GM13977 (cell line): Measurements from ENCODE around the gene ADAMTS6.

Experiments
- DNase-seq: peaks from one replicate; pipeline ENCODE4 v3.0.0; 2012; ENCODE audit warnings: low spot score
- in situ Hi-C: fragments of 300-500 bp; cut with MboI; formaldehyde crosslinking; loops from one replicate; pipeline ENCODE4 v1.12.0; 2022; ENCODE audit warnings: low sequenced_read_pairs, low pct_unique_long_range_greater_than_20kb, mixed read lengths, inconsistent platforms; ENCODE audit not compliant: unreplicated experiment
- TF ChIP-seq, protein P1 (sequence below): IDR thresholded peaks from 2 replicates; pipeline ENCODE4 v1.5.1; 2012; ENCODE audit warnings: mild to moderate bottlenecking, control low read depth; ENCODE audit not compliant: insufficient read depth; ENCODE audit errors: extremely low read depth, missing control alignments

ADAMTS6 gene

DNA sequence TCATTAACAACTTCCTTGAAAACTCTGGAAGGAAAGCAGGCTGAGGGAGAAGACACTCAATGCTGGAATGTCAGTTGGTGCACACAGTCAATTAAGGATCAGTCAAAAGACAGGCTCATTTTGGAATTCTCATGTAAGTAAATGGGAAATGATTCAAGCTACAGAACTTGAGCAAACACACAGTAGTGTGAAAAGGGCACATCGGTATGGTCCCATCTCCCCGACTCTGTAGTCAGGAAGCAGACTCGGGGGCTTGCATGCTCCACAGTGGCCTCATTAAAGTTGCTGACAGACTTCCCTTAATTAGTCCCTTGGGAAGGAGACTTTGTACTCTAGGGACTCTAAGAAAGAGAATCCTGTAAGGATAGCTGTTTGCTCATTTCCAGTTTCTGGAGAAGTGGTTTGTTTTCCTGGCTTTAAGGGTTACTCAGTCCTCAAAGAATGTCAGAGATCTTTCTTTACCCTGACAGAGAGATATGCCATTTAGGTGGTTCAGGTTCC, 339.2 kb downstream of the ADAMTS6 start:
- DNase-seq = no peak
- in situ Hi-C loops = no loop called here
- TF ChIP-seq, protein P1, sequence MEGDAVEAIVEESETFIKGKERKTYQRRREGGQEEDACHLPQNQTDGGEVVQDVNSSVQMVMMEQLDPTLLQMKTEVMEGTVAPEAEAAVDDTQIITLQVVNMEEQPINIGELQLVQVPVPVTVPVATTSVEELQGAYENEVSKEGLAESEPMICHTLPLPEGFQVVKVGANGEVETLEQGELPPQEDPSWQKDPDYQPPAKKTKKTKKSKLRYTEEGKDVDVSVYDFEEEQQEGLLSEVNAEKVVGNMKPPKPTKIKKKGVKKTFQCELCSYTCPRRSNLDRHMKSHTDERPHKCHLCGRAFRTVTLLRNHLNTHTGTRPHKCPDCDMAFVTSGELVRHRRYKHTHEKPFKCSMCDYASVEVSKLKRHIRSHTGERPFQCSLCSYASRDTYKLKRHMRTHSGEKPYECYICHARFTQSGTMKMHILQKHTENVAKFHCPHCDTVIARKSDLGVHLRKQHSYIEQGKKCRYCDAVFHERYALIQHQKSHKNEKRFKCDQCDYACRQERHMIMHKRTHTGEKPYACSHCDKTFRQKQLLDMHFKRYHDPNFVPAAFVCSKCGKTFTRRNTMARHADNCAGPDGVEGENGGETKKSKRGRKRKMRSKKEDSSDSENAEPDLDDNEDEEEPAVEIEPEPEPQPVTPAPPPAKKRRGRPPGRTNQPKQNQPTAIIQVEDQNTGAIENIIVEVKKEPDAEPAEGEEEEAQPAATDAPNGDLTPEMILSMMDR = no peak

DNA sequence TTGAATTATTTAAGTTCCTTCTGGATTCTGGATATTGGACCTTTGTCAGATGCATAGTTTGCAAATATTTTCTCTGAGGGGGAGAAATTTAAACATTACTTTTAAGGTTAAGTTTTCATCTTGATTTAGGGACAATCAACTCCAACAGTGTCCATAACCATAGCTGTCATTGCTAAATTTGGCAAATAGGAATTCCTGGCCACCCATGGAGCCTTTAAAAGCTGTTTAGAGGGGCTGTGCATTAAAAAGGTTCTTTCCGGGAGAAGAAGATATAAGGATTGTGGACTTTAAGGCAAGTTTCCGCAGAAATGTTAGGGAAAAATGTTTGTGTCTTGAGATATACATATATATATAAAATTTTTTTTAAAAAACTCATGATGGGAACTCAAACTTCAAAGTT, 339.7 kb downstream of the ADAMTS6 start:
- in situ Hi-C loops = no loop called here
- DNase-seq = no peak
- TF ChIP-seq, protein P1 = no peak

DNA sequence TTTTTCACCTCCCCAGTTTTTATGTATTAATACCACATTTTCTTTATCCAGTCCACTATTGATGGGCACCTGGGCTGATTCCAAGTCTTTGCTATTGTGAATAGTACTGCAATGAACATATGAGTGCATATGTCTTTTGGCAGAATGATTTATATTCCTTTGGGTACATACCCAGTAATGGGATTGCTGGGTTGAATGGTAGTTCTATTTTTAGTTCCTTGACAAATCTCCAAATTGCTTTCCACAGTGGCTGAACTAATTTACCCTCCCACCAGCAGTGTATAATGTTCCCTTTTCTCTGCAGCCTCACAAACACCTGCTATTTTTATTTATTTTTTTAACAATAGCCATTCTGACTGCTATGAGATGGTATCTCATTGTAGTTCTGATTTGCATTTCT, 340.2 kb downstream of the ADAMTS6 start:
- TF ChIP-seq, protein P1 = no peak
- DNase-seq = no peak
- in situ Hi-C loops = no loop called here

DNA sequence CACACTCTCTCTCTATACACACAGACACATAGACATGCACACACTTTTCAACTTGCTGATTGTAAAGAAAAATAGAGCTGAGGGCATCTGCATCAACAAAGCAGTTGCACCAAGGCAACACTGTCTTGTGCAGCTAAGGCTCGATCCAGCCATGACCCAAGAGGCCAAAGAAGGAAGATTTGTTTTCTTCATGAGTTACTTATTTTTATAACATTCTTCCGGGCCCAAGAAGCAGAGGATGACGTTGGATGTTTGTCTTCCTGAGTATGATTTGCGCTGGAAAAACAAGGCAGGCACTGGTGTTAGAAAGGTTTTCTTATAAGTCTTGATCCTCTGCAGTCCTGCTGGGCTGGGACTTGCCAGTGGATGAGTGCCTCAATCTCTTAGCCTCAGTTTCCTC, 344.1 kb downstream of the ADAMTS6 start:
- TF ChIP-seq, protein P1 = no peak
- no peak for DNase-seq
- in situ Hi-C loops = no loop called here

DNA sequence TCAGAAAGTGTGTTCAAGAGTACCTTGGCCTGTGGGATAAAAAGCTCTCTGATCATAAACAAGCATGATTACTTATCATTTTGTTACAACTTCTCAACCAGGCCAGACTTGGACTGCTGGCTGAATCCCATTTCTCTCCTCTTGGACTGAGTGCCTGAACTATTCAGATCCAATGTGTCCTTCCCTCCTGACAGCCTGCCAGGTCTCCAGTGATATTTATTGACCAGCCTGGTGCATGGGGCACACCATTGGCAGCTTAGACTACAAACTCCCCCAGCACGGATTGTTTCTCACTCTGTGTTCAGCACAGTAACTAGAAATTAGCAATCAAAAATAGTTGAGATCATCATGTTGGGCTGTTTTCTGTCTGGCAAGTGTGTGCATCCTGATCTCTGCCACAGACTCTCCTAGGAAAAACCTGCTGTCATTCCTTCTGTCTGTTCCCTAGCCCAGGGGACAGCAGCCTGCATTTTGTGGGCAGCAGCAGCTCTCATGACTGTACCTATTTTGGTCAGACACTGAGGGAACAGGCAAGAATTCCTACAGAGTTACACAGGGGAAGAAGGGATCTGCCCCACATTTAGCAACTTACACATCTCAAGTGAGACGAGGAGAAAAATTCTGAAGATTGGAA, 348.1 kb downstream of the ADAMTS6 start:
- TF ChIP-seq, protein P1 = no peak
- in situ Hi-C loops = no loop called here
- no peak for DNase-seq

DNA sequence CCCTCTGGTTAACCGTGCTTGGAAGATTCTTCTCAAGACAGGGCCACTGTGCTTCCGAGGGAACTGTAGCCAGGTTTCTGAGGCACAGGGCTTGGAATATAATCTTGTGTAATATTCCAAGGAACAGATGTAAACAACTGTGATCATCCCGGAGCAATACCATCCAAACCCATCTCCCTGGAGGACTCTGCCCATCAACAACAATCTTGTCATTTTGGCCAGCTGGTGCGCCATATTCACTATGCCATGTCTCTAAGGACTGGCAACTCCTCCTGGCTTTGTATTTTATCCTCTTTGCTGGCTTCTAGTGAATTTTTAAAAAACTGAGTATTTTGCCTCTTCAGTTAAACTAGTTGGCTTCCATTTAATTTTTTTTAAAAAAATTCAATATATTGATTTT, 349.3 kb downstream of the ADAMTS6 start:
- no peak for DNase-seq
- TF ChIP-seq, protein P1 = no peak
- in situ Hi-C loops = no loop called here
